ENCODE measurements around the gene AMN1.

The AMN1 gene

DNA sequence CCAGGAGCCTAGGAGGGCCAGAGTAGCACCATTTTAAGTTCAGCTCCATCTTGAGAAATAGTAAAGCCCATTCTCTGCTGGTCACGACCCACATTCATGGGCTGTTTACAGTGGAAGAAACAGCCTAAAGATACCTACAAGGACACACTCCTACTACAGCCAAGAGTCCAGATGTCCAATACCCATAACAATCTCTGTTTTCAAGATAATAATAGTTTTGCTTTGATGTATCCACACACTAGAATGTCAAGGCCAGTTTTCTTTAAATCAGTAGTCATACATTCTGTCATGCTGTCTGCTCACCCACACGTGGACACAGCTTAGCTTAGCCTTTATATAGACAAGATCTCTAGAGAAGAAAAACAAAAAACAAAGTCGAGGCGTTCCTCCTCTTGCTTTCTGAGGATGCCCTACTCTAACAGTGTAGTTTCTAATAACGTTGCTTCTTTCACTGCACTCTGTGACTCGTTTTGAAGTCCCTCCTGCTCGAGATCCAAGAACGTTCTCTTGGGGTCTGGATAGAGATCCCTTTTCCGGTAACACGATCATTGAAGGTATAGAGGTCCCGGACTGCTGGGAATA, 87.2 kb downstream of the AMN1 start:
- Histone ChIP-seq H3K4me3 (ENCODE audit: low read length) (no peak overlapping the region), H3K27me3 (ENCODE audit: low read depth, low read length) (peaks cover 3% of the 10 kb centered on the region; the same call in 1 of the 2 replicates), H2AFZ (ENCODE audit: low read depth, low read length) (no peak overlapping the region), H4K20me1 (ENCODE audit: insufficient read depth, low read length) (no peaks in the 10 kb centered on the region), H3K4me2 (ENCODE audit: low read length) (no peak overlapping the region), H3K36me3 (replicated peaks; ENCODE audit: low read depth, low read length) (no peaks in the 10 kb centered on the region), H3K79me2 (ENCODE audit: low read length) (no peaks in the 10 kb centered on the region), H3K9me3 (ENCODE audit: insufficient read depth, low read length) (no peaks in the 10 kb centered on the region), H3K4me1 (ENCODE audit: low read length) (peaks cover 10% of the 10 kb centered on the region), H3K9ac (ENCODE audit: low read length) (no peak overlapping the region), H3K27ac (ENCODE audit: low read length) (no peak overlapping the region)
- TF ChIP-seq, protein P1, sequence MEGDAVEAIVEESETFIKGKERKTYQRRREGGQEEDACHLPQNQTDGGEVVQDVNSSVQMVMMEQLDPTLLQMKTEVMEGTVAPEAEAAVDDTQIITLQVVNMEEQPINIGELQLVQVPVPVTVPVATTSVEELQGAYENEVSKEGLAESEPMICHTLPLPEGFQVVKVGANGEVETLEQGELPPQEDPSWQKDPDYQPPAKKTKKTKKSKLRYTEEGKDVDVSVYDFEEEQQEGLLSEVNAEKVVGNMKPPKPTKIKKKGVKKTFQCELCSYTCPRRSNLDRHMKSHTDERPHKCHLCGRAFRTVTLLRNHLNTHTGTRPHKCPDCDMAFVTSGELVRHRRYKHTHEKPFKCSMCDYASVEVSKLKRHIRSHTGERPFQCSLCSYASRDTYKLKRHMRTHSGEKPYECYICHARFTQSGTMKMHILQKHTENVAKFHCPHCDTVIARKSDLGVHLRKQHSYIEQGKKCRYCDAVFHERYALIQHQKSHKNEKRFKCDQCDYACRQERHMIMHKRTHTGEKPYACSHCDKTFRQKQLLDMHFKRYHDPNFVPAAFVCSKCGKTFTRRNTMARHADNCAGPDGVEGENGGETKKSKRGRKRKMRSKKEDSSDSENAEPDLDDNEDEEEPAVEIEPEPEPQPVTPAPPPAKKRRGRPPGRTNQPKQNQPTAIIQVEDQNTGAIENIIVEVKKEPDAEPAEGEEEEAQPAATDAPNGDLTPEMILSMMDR (IDR thresholded peaks at IDR 0.05; ENCODE audit: low read depth, low read length) = no peak
- no peak for TF ChIP-seq EZH2phosphoT487 (IDR thresholded peaks at IDR 0.05; ENCODE audit: low read depth)

DNA sequence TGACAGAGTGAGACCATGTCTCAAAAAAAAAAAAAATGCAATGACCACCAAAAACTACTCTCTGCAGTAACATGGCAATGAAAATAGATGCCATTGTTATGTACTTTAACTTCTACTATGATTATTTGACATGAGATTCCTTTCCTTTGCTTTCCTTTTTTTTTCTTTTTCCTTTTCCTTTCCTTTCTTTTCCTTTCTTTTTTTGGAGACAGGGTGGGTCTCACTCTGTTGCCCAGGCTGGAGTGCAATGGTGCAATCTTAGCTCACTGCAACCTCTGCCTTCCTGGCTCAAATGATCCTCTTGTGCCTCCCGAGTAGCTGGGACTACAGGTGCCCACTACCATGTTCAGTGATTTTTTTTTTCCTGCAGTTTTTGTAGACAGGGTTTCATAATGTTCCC, 94.2 kb downstream of the AMN1 start:
- Histone ChIP-seq H2AFZ (ENCODE audit: low read depth, low read length) (no peak overlapping the region), H3K27me3 (ENCODE audit: low read depth, low read length) (peaks cover 2% of the 10 kb centered on the region; the same call in 1 of the 2 replicates)

DNA sequence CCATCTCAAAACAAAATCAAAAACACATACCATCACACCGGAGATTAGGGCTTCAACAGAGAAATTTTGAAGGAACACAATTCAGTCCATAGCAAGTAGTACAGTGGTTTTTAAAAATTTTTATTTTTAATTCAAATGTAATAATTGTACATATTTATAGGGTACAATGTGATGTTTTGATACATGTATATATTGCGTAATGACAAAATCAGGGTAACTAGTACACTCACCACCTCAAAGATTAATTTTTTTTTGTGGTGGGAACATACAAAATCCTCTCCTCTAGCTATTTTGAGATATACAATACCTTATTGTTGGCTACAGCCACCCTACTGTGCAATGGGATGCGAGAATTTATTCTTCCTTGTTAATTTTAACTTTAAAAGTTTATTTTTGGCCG, 95.4 kb downstream of the AMN1 start:
- Histone ChIP-seq H3K79me2 (ENCODE audit: low read length) (no peaks in the 10 kb centered on the region), H3K4me3 (ENCODE audit: low read length) (no peak overlapping the region), H3K36me3 (replicated peaks; ENCODE audit: low read depth, low read length) (no peaks in the 10 kb centered on the region), H2AFZ (ENCODE audit: low read depth, low read length) (no peak overlapping the region), H3K4me2 (ENCODE audit: low read length) (no peak overlapping the region), H3K27me3 (ENCODE audit: low read depth, low read length) (no peaks in the 10 kb centered on the region), H4K20me1 (ENCODE audit: insufficient read depth, low read length) (no peaks in the 10 kb centered on the region), H3K9me3 (ENCODE audit: insufficient read depth, low read length) (no peaks in the 10 kb centered on the region), H3K4me1 (ENCODE audit: low read length) (peaks cover 26% of the 10 kb centered on the region), H3K27ac (ENCODE audit: low read length) (no peak overlapping the region), H3K9ac (ENCODE audit: low read length) (no peak overlapping the region)
- TF ChIP-seq EZH2phosphoT487 (IDR thresholded peaks at IDR 0.05; ENCODE audit: low read depth) = no peak
- TF ChIP-seq, protein P1 (IDR thresholded peaks at IDR 0.05; ENCODE audit: low read depth, low read length) = no peak

More for the DNA sequence above, 94.2 kb downstream of the AMN1 start:
- Histone ChIP-seq H3K4me1 (ENCODE audit: low read length) (peaks cover 26% of the 10 kb centered on the region), H3K79me2 (ENCODE audit: low read length) (no peaks in the 10 kb centered on the region), H3K4me3 (ENCODE audit: low read length) (no peak overlapping the region), H3K27ac (ENCODE audit: low read length) (no peak overlapping the region), H3K9ac (ENCODE audit: low read length) (no peak overlapping the region), H3K36me3 (replicated peaks; ENCODE audit: low read depth, low read length) (no peaks in the 10 kb centered on the region), H4K20me1 (ENCODE audit: insufficient read depth, low read length) (no peaks in the 10 kb centered on the region), H3K9me3 (ENCODE audit: insufficient read depth, low read length) (no peaks in the 10 kb centered on the region), H3K4me2 (ENCODE audit: low read length) (no peak overlapping the region)
- TF ChIP-seq EZH2phosphoT487 (IDR thresholded peaks at IDR 0.05; ENCODE audit: low read depth) = no peak
- TF ChIP-seq, protein P1 (IDR thresholded peaks at IDR 0.05; ENCODE audit: low read depth, low read length) = no peak

DNA sequence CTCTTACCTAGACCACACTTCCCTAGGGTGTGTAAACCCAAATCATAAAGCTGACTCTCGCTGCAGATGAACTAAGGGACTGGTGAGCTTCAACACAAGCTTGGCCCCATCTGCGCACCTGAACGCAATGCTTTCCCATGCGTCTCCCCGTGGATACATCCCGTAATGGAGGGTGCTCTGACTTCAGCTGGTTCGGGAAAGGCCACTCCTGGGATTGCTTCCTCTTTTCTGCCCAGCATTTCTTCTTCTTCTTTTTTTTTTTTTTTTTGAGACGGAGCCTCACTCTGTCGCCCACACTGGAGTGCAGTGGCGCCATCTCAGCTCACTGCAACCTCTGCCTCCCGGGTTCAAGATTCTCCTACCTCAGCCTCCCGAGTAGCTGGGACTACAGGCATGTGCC, 97.0 kb downstream of the AMN1 start:
- Histone ChIP-seq H3K4me3 (ENCODE audit: low read length) (no peak overlapping the region), H3K9ac (ENCODE audit: low read length) (no peak overlapping the region), H3K27ac (ENCODE audit: low read length) (no peak overlapping the region), H3K4me1 (ENCODE audit: low read length) (peaks cover 17% of the 10 kb centered on the region), H3K36me3 (replicated peaks; ENCODE audit: low read depth, low read length) (no peaks in the 10 kb centered on the region), H3K27me3 (ENCODE audit: low read depth, low read length) (no peaks in the 10 kb centered on the region), H3K79me2 (ENCODE audit: low read length) (no peaks in the 10 kb centered on the region), H3K4me2 (ENCODE audit: low read length) (no peak overlapping the region), H3K9me3 (ENCODE audit: insufficient read depth, low read length) (no peaks in the 10 kb centered on the region), H2AFZ (ENCODE audit: low read depth, low read length) (no peak overlapping the region), H4K20me1 (ENCODE audit: insufficient read depth, low read length) (no peaks in the 10 kb centered on the region)
- TF ChIP-seq, protein P1 (IDR thresholded peaks at IDR 0.05; ENCODE audit: low read depth, low read length) = no peak
- no peak for TF ChIP-seq EZH2phosphoT487 (IDR thresholded peaks at IDR 0.05; ENCODE audit: low read depth)

Measured in OCI-LY3 (cell line).